Measurements from ENCODE around the gene H6PD.
"Not testable (repeated sequence)": the region's sequence is repeated elsewhere in the genome, so short reads cannot be mapped to it uniquely, and the experiment has no call there.

H6PD gene

GRCh38 chr1:9296850-9297249, 62.3 kb downstream of the H6PD start:
- DNase-seq (ENCODE audit: low read depth in 2 of 2): no peak

GRCh38 chr1:9297831-9298230, 63.3 kb downstream of the H6PD start:
- no peak for DNase-seq (ENCODE audit: low read depth in 2 of 2)

GRCh38 chr1:9298282-9298681, 63.7 kb downstream of the H6PD start:
- DNase-seq (ENCODE audit: low read depth in 2 of 2): no peak

GRCh38 chr1:9299571-9300541, 65.3 kb downstream of the H6PD start:
- not testable (repeated sequence) for DNase-seq (ENCODE audit: low read depth in 2 of 2)

GRCh38 chr1:9300573-9300972, 66.0 kb downstream of the H6PD start:
- DNase-seq (ENCODE audit: low read depth in 2 of 2): no peak

GRCh38 chr1:9302745-9303524, 68.4 kb downstream of the H6PD start:
- DNase-seq (ENCODE audit: low read depth in 2 of 2): no peak

GRCh38 chr1:9303916-9304315, 69.3 kb downstream of the H6PD start:
- DNase-seq (ENCODE audit: low read depth in 2 of 2): no peak

- no peak for DNase-seq (ENCODE audit: low read depth in 2 of 2)
Observed at GRCh38 chr1:9305216-9305615, 70.6 kb downstream of the H6PD start.

- no peak for DNase-seq (ENCODE audit: low read depth in 2 of 2)
Observed at GRCh38 chr1:9306006-9306405, 71.4 kb downstream of the H6PD start.

- no peak for DNase-seq (ENCODE audit: low read depth in 2 of 2)
Observed at GRCh38 chr1:9307303-9307702, 72.7 kb downstream of the H6PD start.

- DNase-seq (ENCODE audit: low read depth in 2 of 2): no peak
Observed at GRCh38 chr1:9308236-9308785, 73.7 kb downstream of the H6PD start.

GRCh38 chr1:9309080-9309479, 74.5 kb downstream of the H6PD start:
- DNase-seq (ENCODE audit: low read depth in 2 of 2): no peak

- DNase-seq (ENCODE audit: low read depth in 2 of 2): no peak
Observed at GRCh38 chr1:9309991-9310390, 75.4 kb downstream of the H6PD start.

GRCh38 chr1:9311029-9311428, 76.5 kb downstream of the H6PD start:
- no peak for DNase-seq (ENCODE audit: low read depth in 2 of 2)

- DNase-seq (ENCODE audit: low read depth in 2 of 2): no peak
Observed at GRCh38 chr1:9311479-9311878, 76.9 kb downstream of the H6PD start.

- DNase-seq (ENCODE audit: low read depth in 2 of 2): no peak
Observed at GRCh38 chr1:9312168-9312720, 77.7 kb downstream of the H6PD start.

- no peak for DNase-seq (ENCODE audit: low read depth in 2 of 2)
Observed at GRCh38 chr1:9313576-9313975, 79.0 kb downstream of the H6PD start.

- DNase-seq (ENCODE audit: low read depth in 2 of 2): no peak
Observed at GRCh38 chr1:9314111-9314510, 79.5 kb downstream of the H6PD start.

- no peak for DNase-seq (ENCODE audit: low read depth in 2 of 2)
Observed at GRCh38 chr1:9314711-9315379, 80.3 kb downstream of the H6PD start.

- peak in 1 of 2 donors; percentile 44 for DNase-seq (ENCODE audit: low read depth in 2 of 2)
Observed at GRCh38 chr1:9315411-9316079, 81.0 kb downstream of the H6PD start.

- no peak for DNase-seq (ENCODE audit: low read depth in 2 of 2)
Observed at GRCh38 chr1:9316080-9316444, 81.5 kb downstream of the H6PD start.
